Colonic mucosa (tissue), 4 donors: ENCODE data around the gene IL22RA2. TPM values are rescaled to one million over a fixed set of nuclear protein-coding genes. Genes with fewer than 3 reads are reported as not detected.

Experiments
- DNase-seq: peaks from one replicate; pipeline ENCODE4 v3.0.0-alpha.2; 2020
- H3K27ac ChIP-seq: fragments of 200-600 bp; one replicate; pipeline ENCODE4 v1.8.0; 2021
- H3K27me3 ChIP-seq: fragments of 200-600 bp; one replicate; pipeline ENCODE4 v1.8.0; 2021
- H3K36me3 ChIP-seq: fragments of 200-600 bp; one replicate; pipeline ENCODE4 v1.8.0; 2021
- H3K4me1 ChIP-seq: fragments of 200-600 bp; one replicate; pipeline ENCODE4 v1.8.0; 2021; ENCODE audit warnings: mild to moderate bottlenecking
- H3K4me3 ChIP-seq: fragments of 200-600 bp; one replicate; pipeline ENCODE4 v1.8.0; 2021
- H3K9ac ChIP-seq, 2 donors: one replicate each; pipeline ENCODE4 v1.7.0; 2013; ENCODE audit warnings: control low read depth in 2 of 2, low read depth in 2 of 2, low read length in 2 of 2
- H3K9me3 ChIP-seq: fragments of 200-600 bp; one replicate; pipeline ENCODE4 v1.8.0; 2021
- CTCF ChIP-seq: fragments of 200-600 bp; IDR thresholded peaks from one replicate; pipeline ENCODE4 v1.8.0; 2022; ENCODE audit warnings: antibody characterized with exemption, mild to moderate bottlenecking
- intact Hi-C: fragments of 100-400 bp; cut with DNase I; formaldehyde crosslinking; loops from one replicate; pipeline ENCODE4 v1.14.1; 2022
- total RNA-seq, 2 donors: library from RNA; stranded (reverse); fragmentation: NEBNext Ultra II Directional in 1 of 2; extraction: Animal tissue kit (Norgen Biotek cat#: 25700) in 1 of 2; gene quantifications; one replicate each; pipeline ENCODE4 v1.2.1, GENCODE V29; 2021
- donor health status: healthy.
- donor health status: DM: no; HTN: no; CAD: no.
- donor health status: DM: no; HTN: no; CAD: no.

Gene IL22RA2
- total RNA-seq, 2 donors from 2014 or later, result 0.21 TPM; not detected in 1

- DNase-seq, result no peak
- Histone ChIP-seq H3K36me3 (no peaks in the 10 kb centered on the region), H3K9ac (no peak overlapping the region), H3K4me1 (no peaks in the 10 kb centered on the region), H3K9me3 (no peaks in the 10 kb centered on the region), H3K4me3 (no peak overlapping the region), H3K27ac (no peak overlapping the region), H3K27me3 (no peaks in the 10 kb centered on the region)
- TF ChIP-seq CTCF, result no peak
- intact Hi-C loops, result no loop called here
These were observed 2.4 kb downstream of the IL22RA2 start for GRCh38 chr6:137171053-137171374.

GRCh38 chr6:137170266-137171052 lies 3.0 kb downstream of the IL22RA2 start:
- no peak for TF ChIP-seq CTCF
- intact Hi-C loops, result no loop called here
- Histone ChIP-seq H3K27ac (no peak overlapping the region), H3K4me3 (no peak overlapping the region), H3K9me3 (no peaks in the 10 kb centered on the region), H3K27me3 (no peaks in the 10 kb centered on the region), H3K4me1 (no peaks in the 10 kb centered on the region), H3K9ac (no peak overlapping the region), H3K36me3 (no peaks in the 10 kb centered on the region)
- no peak for DNase-seq

GRCh38 chr6:137167702-137168377 lies 5.6 kb downstream of the IL22RA2 start:
- intact Hi-C loops, result no loop called here
- no peak overlapping the region for H3K9ac ChIP-seq
- no peaks in the 10 kb centered on the region for H3K27me3 ChIP-seq
- no peaks in the 10 kb centered on the region for H3K9me3 ChIP-seq
- no peaks in the 10 kb centered on the region for H3K4me1 ChIP-seq
- H3K4me3 ChIP-seq, result no peak overlapping the region
- TF ChIP-seq CTCF, result no peak
- H3K36me3 ChIP-seq, result no peaks in the 10 kb centered on the region
- DNase-seq, result no peak
- no peak overlapping the region for H3K27ac ChIP-seq

GRCh38 chr6:137166247-137167098 lies 7.0 kb downstream of the IL22RA2 start:
- TF ChIP-seq CTCF, result no peak
- Histone ChIP-seq H3K27me3 (no peaks in the 10 kb centered on the region), H3K27ac (no peak overlapping the region), H3K36me3 (no peaks in the 10 kb centered on the region), H3K4me3 (no peak overlapping the region), H3K9ac (no peak overlapping the region), H3K9me3 (no peaks in the 10 kb centered on the region), H3K4me1 (no peaks in the 10 kb centered on the region)
- no peak for DNase-seq
- intact Hi-C loops, result no loop called here

- no peaks in the 10 kb centered on the region for H3K27me3 ChIP-seq
- intact Hi-C loops, result no loop called here
- no peaks in the 10 kb centered on the region for H3K36me3 ChIP-seq
- TF ChIP-seq CTCF, result peak; percentile 17
- H3K4me1 ChIP-seq, result no peaks in the 10 kb centered on the region
- no peak overlapping the region for H3K9ac ChIP-seq
- no peak overlapping the region for H3K27ac ChIP-seq
- no peaks in the 10 kb centered on the region for H3K9me3 ChIP-seq
- peak; percentile 33 for DNase-seq
- no peak overlapping the region for H3K4me3 ChIP-seq
These were observed 7.8 kb downstream of the IL22RA2 start for GRCh38 chr6:137165375-137166246.
